Esophagus squamous epithelium (tissue), 5 donors: ENCODE measurements around the gene STK10. TPM values are rescaled to one million over a fixed set of nuclear protein-coding genes. Genes with fewer than 3 reads are reported as not detected.

Source experiments
- DNase-seq: peaks from one replicate; lab custom pipeline; 2025; lab: John Stamatoyannopoulos, UW
- H3K27ac ChIP-seq, 4 donors: fragments of 200-600 bp; sonication (generic); one replicate each; pipeline ENCODE4 v1.5.1; 2016 to 2019; ENCODE audit warnings: mild to moderate bottlenecking in 1 of 4
- H3K27me3 ChIP-seq, 4 donors: fragments of 200-600 bp; sonication (generic); 1 replicate in 3 of 4; 2 replicates in 1 of 4; pipeline versions ENCODE4 v1.5.1 to v1.6.0; 2017 to 2021; ENCODE audit warnings: antibody characterized with exemption in 1 of 4
- H3K36me3 ChIP-seq, 3 donors: fragments of 200-600 bp; sonication (generic); one replicate each; pipeline ENCODE4 v1.5.1; 2016 to 2019
- H3K4me1 ChIP-seq, 3 donors: fragments of 200-600 bp; sonication (generic); one replicate each; pipeline ENCODE4 v1.5.1; 2017 to 2019
- H3K4me3 ChIP-seq, 4 donors: fragments of 200-600 bp; sonication (generic); 1 replicate in 3 of 4; 2 replicates in 1 of 4; pipeline ENCODE4 v1.5.1; 2016 to 2019; ENCODE audit warnings: mild to moderate bottlenecking in 2 of 4, moderate library complexity in 1 of 4
- H3K9me3 ChIP-seq, 3 donors: fragments of 200-600 bp; sonication (generic); one replicate each; pipeline ENCODE4 v1.5.1; 2016 to 2019
- POLR2A ChIP-seq, 4 donors: fragments of 450-650 bp; IDR thresholded peaks; one replicate each; pipeline ENCODE4 v1.6.1; 2017; ENCODE audit warnings: antibody characterized with exemption in 4 of 4, mild to moderate bottlenecking in 4 of 4, moderate library complexity in 3 of 4
- WGBS, 2 donors: methylation state at CpG; one replicate each; pipeline ENCODE4 v1.1.5; 2018; 5-methylcytosine and 5-hydroxymethylcytosine counted together
- intact Hi-C: fragments of 100-400 bp; cut with DNase I; formaldehyde crosslinking; loops from one replicate; pipeline ENCODE4 v1.15.0; 2022
- total RNA-seq, 4 donors: library from RNA; depleted of rRNA; stranded (reverse); fragments of >200 nt; gene quantifications; one replicate each; pipeline ENCODE4 v1.1.0, GENCODE V29; 2016
- TF ChIP-seq, protein P1 (sequence below), 6 experiments: fragments of 450-650 bp in 4 of 6; fragments of 200-600 bp in 2 of 6; sonication (generic) in 2 of 6; IDR thresholded peaks; one replicate each; pipeline ENCODE4 v1.5.1; 2016 to 2019; ENCODE audit warnings: antibody characterized with exemption in 6 of 6, mild to moderate bottlenecking in 4 of 6, moderate library complexity in 4 of 6
- donor health status: DM: yes; HTN: yes; CAD: no.

Gene STK10
- total RNA-seq, 4 donors from 2014 or later = 5.4 to 15.6 (median 8.9) TPM

DNA sequence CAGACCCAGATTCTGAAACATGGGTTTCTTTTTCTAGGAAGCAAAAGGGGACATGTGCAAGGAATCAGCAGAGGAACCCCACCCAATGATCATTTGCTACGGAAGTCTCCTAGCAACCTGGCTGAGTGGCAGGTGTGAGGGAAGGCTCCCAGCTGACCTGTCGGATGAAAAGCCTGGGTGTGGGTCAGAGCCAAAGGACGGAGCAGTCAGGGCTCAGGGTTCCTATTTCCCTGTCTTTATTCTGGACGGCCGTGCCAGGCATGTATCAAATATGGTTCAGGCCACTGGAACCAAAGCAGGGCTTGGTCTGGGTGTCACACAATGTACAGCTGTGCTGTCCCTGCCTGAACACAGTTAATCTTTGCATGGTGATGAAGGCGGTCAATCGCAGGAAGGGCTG lies 20.1 kb downstream of the STK10 start:
- Histone ChIP-seq H3K27me3 (no peaks in the 10 kb centered on the region), H3K9me3 (no peaks in the 10 kb centered on the region), H3K27ac (peak overlapping the region in 2 of 4 donors; percentile 16 to 25), H3K4me1 (peaks cover 5 to 78% (median 28%) of the 10 kb centered on the region in 3 donors), H3K4me3 (no peak overlapping the region), H3K36me3 (no peaks in the 10 kb centered on the region)
- TF ChIP-seq, protein P1, sequence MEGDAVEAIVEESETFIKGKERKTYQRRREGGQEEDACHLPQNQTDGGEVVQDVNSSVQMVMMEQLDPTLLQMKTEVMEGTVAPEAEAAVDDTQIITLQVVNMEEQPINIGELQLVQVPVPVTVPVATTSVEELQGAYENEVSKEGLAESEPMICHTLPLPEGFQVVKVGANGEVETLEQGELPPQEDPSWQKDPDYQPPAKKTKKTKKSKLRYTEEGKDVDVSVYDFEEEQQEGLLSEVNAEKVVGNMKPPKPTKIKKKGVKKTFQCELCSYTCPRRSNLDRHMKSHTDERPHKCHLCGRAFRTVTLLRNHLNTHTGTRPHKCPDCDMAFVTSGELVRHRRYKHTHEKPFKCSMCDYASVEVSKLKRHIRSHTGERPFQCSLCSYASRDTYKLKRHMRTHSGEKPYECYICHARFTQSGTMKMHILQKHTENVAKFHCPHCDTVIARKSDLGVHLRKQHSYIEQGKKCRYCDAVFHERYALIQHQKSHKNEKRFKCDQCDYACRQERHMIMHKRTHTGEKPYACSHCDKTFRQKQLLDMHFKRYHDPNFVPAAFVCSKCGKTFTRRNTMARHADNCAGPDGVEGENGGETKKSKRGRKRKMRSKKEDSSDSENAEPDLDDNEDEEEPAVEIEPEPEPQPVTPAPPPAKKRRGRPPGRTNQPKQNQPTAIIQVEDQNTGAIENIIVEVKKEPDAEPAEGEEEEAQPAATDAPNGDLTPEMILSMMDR (IDR thresholded peaks at IDR 0.05) = no peak
- TF ChIP-seq POLR2A (IDR thresholded peaks at IDR 0.05) = no peak
- DNase-seq = no peak
- intact Hi-C loops = no loop called here
- 61 to 83% methylated on average over 3 to 4 of the region's 7 CpGs for WGBS, 2 donors

DNA sequence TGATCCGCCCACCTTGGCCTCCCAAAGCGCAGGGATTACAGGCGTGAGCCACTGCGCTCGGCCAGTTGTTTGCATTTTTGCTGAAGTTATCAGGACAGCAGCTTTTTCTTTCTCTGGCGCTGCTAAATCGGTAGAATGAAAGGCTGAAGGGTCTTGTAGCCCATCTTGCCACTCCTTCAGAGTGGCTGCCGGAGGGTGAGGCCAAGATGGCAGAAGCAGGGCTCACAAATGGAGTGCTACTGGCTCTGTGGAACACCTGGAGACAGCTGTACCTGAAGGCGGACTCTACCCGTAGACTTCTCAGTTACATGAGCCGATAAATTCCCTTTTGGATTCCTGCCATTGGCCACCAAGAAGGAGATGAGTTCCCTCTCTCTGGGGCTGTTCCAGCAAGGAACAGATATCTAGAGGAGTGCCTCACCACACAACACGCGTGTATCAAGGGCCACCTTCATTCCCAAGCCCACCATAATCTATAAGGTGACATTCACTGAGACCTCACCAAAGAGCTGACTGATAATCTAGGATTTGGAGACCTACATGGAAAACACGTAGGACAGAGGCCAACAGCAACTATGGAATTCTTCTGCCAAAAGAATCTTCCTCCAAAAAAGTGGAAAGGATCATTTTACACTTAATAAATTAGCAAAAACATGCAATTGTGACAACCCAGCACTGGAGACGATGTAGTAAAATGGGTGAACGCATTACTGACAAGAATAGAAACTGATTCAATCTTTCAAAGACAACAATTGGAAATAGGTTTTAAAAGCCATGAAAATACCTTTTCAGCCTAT lies 21.8 kb downstream of the STK10 start:
- Histone ChIP-seq H3K4me3 (no peak overlapping the region), H3K9me3 (no peaks in the 10 kb centered on the region), H3K27ac (no peak overlapping the region), H3K36me3 (no peaks in the 10 kb centered on the region), H3K4me1 (peaks cover 5 to 83% (median 28%) of the 10 kb centered on the region in 3 donors), H3K27me3 (no peaks in the 10 kb centered on the region)
- TF ChIP-seq, protein P1 (IDR thresholded peaks at IDR 0.05) = no peak
- no peak for TF ChIP-seq POLR2A (IDR thresholded peaks at IDR 0.05)
- 81 to 92% methylated on average over 11 to 12 of the region's 16 CpGs for WGBS, 2 donors
- intact Hi-C loops = no loop called here
- DNase-seq = no peak

DNA sequence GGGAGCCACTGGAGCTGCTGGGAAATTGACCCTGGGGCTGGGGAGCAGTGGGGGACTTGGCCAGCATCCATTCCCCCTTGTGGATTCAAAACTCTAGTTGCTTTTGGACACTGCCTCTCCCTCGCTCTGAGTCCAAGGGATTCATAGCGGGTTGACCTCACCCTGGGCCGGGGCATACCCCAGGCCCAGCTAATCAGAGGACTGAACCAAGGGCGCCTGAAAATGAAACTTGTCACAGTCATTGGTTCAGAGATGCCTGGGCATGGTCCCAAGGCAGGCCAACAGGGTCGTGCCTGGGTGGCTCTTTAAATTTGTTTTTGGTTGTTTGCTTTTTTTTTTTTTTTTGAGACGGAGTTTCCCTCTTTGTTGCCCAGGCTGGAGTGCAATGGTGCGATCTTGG lies 22.6 kb downstream of the STK10 start:
- Histone ChIP-seq H3K4me1 (peaks cover 1 to 82% (median 28%) of the 10 kb centered on the region in 3 donors), H3K9me3 (no peaks in the 10 kb centered on the region), H3K36me3 (no peaks in the 10 kb centered on the region), H3K4me3 (no peak overlapping the region), H3K27me3 (no peaks in the 10 kb centered on the region), H3K27ac (peak overlapping the region in 2 of 4 donors; percentile 26 to 58)
- TF ChIP-seq, protein P1 (IDR thresholded peaks at IDR 0.05) = no peak
- TF ChIP-seq POLR2A (IDR thresholded peaks at IDR 0.05) = no peak
- 78 to 80% methylated on average over 1 to 3 of the region's 7 CpGs for WGBS, 2 donors
- intact Hi-C loops = no loop called here
- DNase-seq = no peak

DNA sequence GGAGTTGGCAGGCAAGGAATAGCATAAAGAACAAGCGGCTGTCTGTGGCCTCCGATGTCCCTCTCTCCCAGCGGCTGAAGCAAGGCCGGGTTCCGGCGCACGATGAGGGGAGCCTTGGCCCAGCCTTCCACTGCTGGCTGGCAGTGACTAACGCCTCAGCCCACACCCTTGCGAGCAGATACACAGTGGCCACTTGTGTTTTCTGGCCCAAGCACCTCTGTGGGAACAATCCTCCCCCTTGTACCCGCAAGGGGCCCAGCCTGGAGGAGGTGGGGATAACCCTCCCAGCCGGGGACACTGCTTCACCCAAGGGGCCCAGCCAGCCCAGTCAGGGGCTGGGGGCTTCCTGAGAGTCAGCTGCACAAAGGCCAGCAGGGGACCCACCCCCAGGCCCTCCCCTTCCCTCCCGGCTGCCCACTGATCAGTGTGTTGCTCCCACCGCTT lies 23.2 kb downstream of the STK10 start:
- H3K4me1 ChIP-seq = peaks cover 0 to 81% (median 28%) of the 10 kb centered on the region in 3 donors
- WGBS, 2 donors = 83 to 86% methylated on average over 1 to 7 of the region's 13 CpGs
- no peak for DNase-seq
- H3K4me3 ChIP-seq = no peak overlapping the region
- H3K27ac ChIP-seq = peak overlapping the region in 2 of 4 donors; percentile 26 to 58
- H3K9me3 ChIP-seq = no peaks in the 10 kb centered on the region
- no peaks in the 10 kb centered on the region for H3K36me3 ChIP-seq
- H3K27me3 ChIP-seq = no peaks in the 10 kb centered on the region
- no peak for TF ChIP-seq POLR2A (IDR thresholded peaks at IDR 0.05)
- TF ChIP-seq, protein P1 (IDR thresholded peaks at IDR 0.05) = no peak
- intact Hi-C loops = no loop called here

DNA sequence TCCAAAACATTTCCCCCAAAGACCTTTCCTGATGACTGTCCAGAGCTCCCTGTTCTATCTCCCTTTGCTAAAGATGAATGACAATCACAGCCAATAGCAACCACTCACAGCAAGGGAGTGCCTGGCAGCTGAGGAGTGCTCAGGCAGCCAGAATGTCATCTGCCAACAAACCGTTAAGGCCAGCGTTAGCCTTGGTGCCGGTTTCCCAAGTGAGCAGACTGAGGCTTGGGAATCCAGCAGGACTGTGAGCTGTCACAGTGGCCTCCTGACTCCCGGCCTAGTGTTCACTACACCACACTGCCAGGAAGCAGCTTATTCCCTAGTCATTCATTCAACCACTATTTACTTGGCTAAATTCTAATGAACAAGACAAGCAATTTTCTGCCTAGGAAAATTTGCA lies 24.7 kb downstream of the STK10 start:
- Histone ChIP-seq H3K4me3 (no peak overlapping the region), H3K9me3 (no peaks in the 10 kb centered on the region), H3K4me1 (peaks cover 0 to 71% (median 26%) of the 10 kb centered on the region in 3 donors), H3K27me3 (no peaks in the 10 kb centered on the region), H3K36me3 (no peaks in the 10 kb centered on the region), H3K27ac (peak overlapping the region in 1 of 4 donors; percentile 9)
- no peak for DNase-seq
- 63 to 79% methylated on average over 2 to 4 of the region's 4 CpGs for WGBS, 2 donors
- no peak for TF ChIP-seq POLR2A (IDR thresholded peaks at IDR 0.05)
- TF ChIP-seq, protein P1 (IDR thresholded peaks at IDR 0.05) = no peak
- intact Hi-C loops = no loop called here
